HepG2 (cell line): ENCODE data around the gene SOX12. TPM values are rescaled to one million over a fixed set of nuclear protein-coding genes. Genes with fewer than 3 reads are reported as not detected.

Source experiments
- ATRX ChIP-seq: sonication (generic); formaldehyde crosslinking; IDR thresholded peaks from 2 replicates; pipeline ENCODE4 v1.4.0; 2020; ENCODE audit warnings: missing genetic modification reagents, borderline replicate concordance
- CEBPB ChIP-seq: IDR thresholded peaks from 2 replicates; pipeline ENCODE4 v1.6.1; 2011; ENCODE audit warnings: low read depth, low read length, improper control_type of control experiment, borderline replicate concordance
- FOSL2 ChIP-seq: sonication (generic); formaldehyde crosslinking; IDR thresholded peaks from 2 replicates; pipeline ENCODE4 v1.4.0; 2020; ENCODE audit warnings: missing genetic modification reagents
- GABPB1 ChIP-seq: IDR thresholded peaks from 2 replicates; pipeline ENCODE4 v1.6.1; 2016; ENCODE audit warnings: mild to moderate bottlenecking, missing genetic modification reagents, moderate library complexity, missing compliant biosample characterization
- HOXA7 ChIP-seq: sonication (generic); formaldehyde crosslinking; IDR thresholded peaks from 2 replicates; pipeline ENCODE4 v1.8.1; 2022; ENCODE audit warnings: mild to moderate bottlenecking, missing genetic modification reagents, moderate library complexity
- KAT8 ChIP-seq: IDR thresholded peaks from 2 replicates; pipeline ENCODE4 v1.6.1; 2016; ENCODE audit warnings: missing genetic modification reagents, missing compliant biosample characterization
- KDM6A ChIP-seq: IDR thresholded peaks from 2 replicates; pipeline ENCODE4 v1.6.1; 2016; ENCODE audit warnings: low read depth
- MXD4 ChIP-seq: IDR thresholded peaks from 2 replicates; pipeline ENCODE4 v1.6.1; 2016; ENCODE audit warnings: mild to moderate bottlenecking, missing biosample characterization, missing genetic modification reagents
- MYC ChIP-seq: sonication (generic); formaldehyde crosslinking; IDR thresholded peaks from 2 replicates; pipeline ENCODE4 v1.9.0; 2021; ENCODE audit warnings: missing genetic modification reagents, borderline replicate concordance
- PRPF4 ChIP-seq: fragments of 200-400 bp; formaldehyde crosslinking; IDR thresholded peaks from 2 replicates; pipeline ENCODE4 v1.6.1; 2016; ENCODE audit warnings: low read length, low read depth; ENCODE audit not compliant: poor library complexity, severe bottlenecking
- REL ChIP-seq: sonication (generic); formaldehyde crosslinking; conservative IDR thresholded peaks from 2 replicates; pipeline ENCODE4 v1.8.0; 2022; ENCODE audit warnings: mild to moderate bottlenecking, missing genetic modification reagents, moderate library complexity
- TSC22D2 ChIP-seq: sonication (generic); formaldehyde crosslinking; IDR thresholded peaks from 2 replicates; pipeline ENCODE4 v1.5.1; 2020; ENCODE audit warnings: missing genetic modification reagents, mild to moderate bottlenecking, borderline replicate concordance
- ZFP36 ChIP-seq: fragments of 150-350 bp; IDR thresholded peaks from 2 replicates; pipeline ENCODE4 v1.6.1; 2018; ENCODE audit warnings: borderline replicate concordance, low read length, low read depth; ENCODE audit not compliant: partially characterized antibody
- ZNF121 ChIP-seq: sonication (generic); formaldehyde crosslinking; IDR thresholded peaks from 2 replicates; pipeline ENCODE4 v1.5.0; 2020; ENCODE audit warnings: mild to moderate bottlenecking, missing genetic modification reagents
- ZNF136 ChIP-seq: sonication (generic); formaldehyde crosslinking; IDR thresholded peaks from 2 replicates; pipeline ENCODE4 v1.8.1; 2022; ENCODE audit warnings: low read depth, mild to moderate bottlenecking, moderate library complexity, missing genetic modification reagents
- ZNF441 ChIP-seq: sonication (generic); formaldehyde crosslinking; IDR thresholded peaks from 2 replicates; pipeline ENCODE4 v1.7.0; 2021; ENCODE audit warnings: missing genetic modification reagents, borderline replicate concordance
- ZNF672 ChIP-seq: sonication (generic); formaldehyde crosslinking; IDR thresholded peaks from 2 replicates; pipeline ENCODE4 v1.8.1; 2022; ENCODE audit warnings: missing genetic modification reagents
- ZNF713 ChIP-seq: sonication (generic); formaldehyde crosslinking; IDR thresholded peaks from 2 replicates; pipeline ENCODE4 v1.4.0; 2020; ENCODE audit warnings: mild to moderate bottlenecking, missing genetic modification reagents
- ZNF737 ChIP-seq: sonication (generic); formaldehyde crosslinking; IDR thresholded peaks from 2 replicates; pipeline ENCODE4 v1.5.0; 2020; ENCODE audit warnings: missing genetic modification reagents, mild to moderate bottlenecking, borderline replicate concordance
- ZZZ3 ChIP-seq: sonication (generic); formaldehyde crosslinking; IDR thresholded peaks from 2 replicates; pipeline ENCODE4 v1.4.0; 2020; ENCODE audit warnings: missing genetic modification reagents, mild to moderate bottlenecking, borderline replicate concordance
- polyA plus RNA-seq, 8 experiments: library from polyadenylated mRNA; depleted of rRNA in 3 of 8; stranded (reverse) in 7 of 8; unstranded in 1 of 8; fragments of >200 nt; fragmentation: Illumina TruSeq in 4 of 8; extraction: Trizol in 4 of 8; gene quantifications; 2 replicates each; pipeline versions ENCODE4 v1.2.1 to v1.2.3, GENCODE V29; 2011 to 2016; ENCODE audit warnings: low read depth in 4 of 8, missing spikeins in 1 of 8, mixed read lengths in 1 of 8; ENCODE audit not compliant: insufficient read depth in 1 of 8
- total RNA-seq, 5 experiments: library from RNA; depleted of rRNA; stranded (reverse); fragments of >200 nt; fragmentation: Illumina TruSeq; extraction: Trizol; gene quantifications; 2 replicates each; pipeline ENCODE4 v1.2.3, GENCODE V29; 2016; ENCODE audit warnings: low read depth in 1 of 5
- TF ChIP-seq, protein P1 (sequence below): sonication (generic); formaldehyde crosslinking; IDR thresholded peaks from 2 replicates; pipeline ENCODE4 v1.8.1; 2023; ENCODE audit warnings: mild to moderate bottlenecking, missing genetic modification reagents, borderline replicate concordance
- TF ChIP-seq, protein P2 (sequence below): sonication (generic); formaldehyde crosslinking; IDR thresholded peaks from 2 replicates; pipeline ENCODE4 v1.9.0; 2022; ENCODE audit warnings: missing genetic modification reagents, mild to moderate bottlenecking, borderline replicate concordance
- TF ChIP-seq, protein P3 (sequence below): IDR thresholded peaks from 2 replicates; pipeline ENCODE4 v1.6.1; 2016
- TF ChIP-seq, protein P4 (sequence below): sonication (generic); formaldehyde crosslinking; conservative IDR thresholded peaks from 2 replicates; pipeline ENCODE4 v1.4.0; 2020; ENCODE audit warnings: mild to moderate bottlenecking, missing genetic modification reagents, moderate library complexity

The SOX12 gene
- total and polyA plus RNA-seq, 2 of the 13 experiments (the other 11 are each of a cell fraction or from before 2014, with no cell fraction given), result 10.0 to 18.7 TPM

DNA sequence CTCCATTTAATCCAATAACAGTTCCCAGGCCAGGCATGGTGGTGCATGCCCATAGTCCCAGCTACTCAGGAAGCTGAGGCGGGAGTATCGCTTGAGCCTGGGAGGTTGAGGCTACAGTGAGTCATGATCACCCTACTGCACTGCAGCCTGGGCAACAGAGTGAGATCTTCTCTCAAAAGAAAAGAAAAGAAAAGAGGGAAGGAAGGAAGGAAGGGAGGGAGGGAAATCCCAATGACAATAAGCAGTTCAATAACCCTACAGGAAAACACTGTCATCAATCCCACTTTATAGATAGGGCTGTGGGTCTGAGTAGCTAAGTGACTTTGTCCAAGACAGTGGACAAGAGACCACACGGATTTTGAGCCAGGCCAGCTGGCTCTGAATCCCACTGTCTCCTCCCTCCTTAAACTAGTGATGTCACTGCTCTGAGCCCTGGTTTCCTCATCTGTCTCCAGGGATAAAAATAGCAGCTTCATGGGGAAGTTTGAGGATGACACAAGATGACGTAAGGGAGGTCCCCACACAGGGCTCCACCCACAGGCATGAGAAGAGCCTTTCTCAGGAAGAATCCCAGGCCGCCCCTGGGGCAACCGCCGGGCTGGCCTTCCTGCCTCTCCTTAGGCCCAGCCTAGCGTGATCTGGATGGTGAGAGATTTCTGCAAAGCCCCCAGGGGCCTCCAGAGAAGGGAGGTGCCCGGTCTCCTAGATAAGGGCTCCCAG lies 48.0 kb downstream of the SOX12 start (continued):
- TF ChIP-seq, protein P1, sequence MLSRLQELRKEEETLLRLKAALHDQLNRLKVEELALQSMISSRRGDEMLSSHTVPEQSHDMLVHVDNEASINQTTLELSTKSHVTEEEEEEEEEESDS (CRISPR knock-in tag), result 0 out of 2 replicates have a peak, but pooled peaks have one; percentile 38
- TF ChIP-seq ZFP36 (no peak), ZZZ3 (CRISPR knock-in tag) (no peak), PRPF4 (peak; percentile 70), FOSL2 (CRISPR knock-in tag) (peak; percentile 76; the same call in 1 of the 2 replicates), ATRX (CRISPR knock-in tag) (no peak), ZNF121 (peak; percentile 89), MYC (CRISPR knock-in tag) (0 out of 2 replicates have a peak, but pooled peaks have one; percentile 6), MXD4 (no peak), TSC22D2 (CRISPR knock-in tag) (no peak), ZNF737 (CRISPR knock-in tag) (0 out of 2 replicates have a peak, but pooled peaks have one; percentile 29), GABPB1 (CRISPR knock-in tag) (peak; percentile 47), KAT8 (CRISPR knock-in tag) (0 out of 2 replicates have a peak, but pooled peaks have one; percentile 21), ZNF441 (no peak), REL (no peak), ZNF136 (no peak), ZNF672 (CRISPR knock-in tag) (no peak), ZNF713 (CRISPR knock-in tag) (no peak), HOXA7 (no peak), KDM6A (no peak), CEBPB (peak; percentile 70; the same call in 1 of the 2 replicates)
- TF ChIP-seq, protein P2, sequence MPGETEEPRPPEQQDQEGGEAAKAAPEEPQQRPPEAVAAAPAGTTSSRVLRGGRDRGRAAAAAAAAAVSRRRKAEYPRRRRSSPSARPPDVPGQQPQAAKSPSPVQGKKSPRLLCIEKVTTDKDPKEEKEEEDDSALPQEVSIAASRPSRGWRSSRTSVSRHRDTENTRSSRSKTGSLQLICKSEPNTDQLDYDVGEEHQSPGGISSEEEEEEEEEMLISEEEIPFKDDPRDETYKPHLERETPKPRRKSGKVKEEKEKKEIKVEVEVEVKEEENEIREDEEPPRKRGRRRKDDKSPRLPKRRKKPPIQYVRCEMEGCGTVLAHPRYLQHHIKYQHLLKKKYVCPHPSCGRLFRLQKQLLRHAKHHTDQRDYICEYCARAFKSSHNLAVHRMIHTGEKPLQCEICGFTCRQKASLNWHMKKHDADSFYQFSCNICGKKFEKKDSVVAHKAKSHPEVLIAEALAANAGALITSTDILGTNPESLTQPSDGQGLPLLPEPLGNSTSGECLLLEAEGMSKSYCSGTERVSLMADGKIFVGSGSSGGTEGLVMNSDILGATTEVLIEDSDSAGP (CRISPR knock-in tag), result peak; percentile 27; the same call in 1 of the 2 replicates
- TF ChIP-seq, protein P3, sequence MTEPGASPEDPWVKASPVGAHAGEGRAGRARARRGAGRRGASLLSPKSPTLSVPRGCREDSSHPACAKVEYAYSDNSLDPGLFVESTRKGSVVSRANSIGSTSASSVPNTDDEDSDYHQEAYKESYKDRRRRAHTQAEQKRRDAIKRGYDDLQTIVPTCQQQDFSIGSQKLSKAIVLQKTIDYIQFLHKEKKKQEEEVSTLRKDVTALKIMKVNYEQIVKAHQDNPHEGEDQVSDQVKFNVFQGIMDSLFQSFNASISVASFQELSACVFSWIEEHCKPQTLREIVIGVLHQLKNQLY (CRISPR knock-in tag), result no peak
- TF ChIP-seq, protein P4, sequence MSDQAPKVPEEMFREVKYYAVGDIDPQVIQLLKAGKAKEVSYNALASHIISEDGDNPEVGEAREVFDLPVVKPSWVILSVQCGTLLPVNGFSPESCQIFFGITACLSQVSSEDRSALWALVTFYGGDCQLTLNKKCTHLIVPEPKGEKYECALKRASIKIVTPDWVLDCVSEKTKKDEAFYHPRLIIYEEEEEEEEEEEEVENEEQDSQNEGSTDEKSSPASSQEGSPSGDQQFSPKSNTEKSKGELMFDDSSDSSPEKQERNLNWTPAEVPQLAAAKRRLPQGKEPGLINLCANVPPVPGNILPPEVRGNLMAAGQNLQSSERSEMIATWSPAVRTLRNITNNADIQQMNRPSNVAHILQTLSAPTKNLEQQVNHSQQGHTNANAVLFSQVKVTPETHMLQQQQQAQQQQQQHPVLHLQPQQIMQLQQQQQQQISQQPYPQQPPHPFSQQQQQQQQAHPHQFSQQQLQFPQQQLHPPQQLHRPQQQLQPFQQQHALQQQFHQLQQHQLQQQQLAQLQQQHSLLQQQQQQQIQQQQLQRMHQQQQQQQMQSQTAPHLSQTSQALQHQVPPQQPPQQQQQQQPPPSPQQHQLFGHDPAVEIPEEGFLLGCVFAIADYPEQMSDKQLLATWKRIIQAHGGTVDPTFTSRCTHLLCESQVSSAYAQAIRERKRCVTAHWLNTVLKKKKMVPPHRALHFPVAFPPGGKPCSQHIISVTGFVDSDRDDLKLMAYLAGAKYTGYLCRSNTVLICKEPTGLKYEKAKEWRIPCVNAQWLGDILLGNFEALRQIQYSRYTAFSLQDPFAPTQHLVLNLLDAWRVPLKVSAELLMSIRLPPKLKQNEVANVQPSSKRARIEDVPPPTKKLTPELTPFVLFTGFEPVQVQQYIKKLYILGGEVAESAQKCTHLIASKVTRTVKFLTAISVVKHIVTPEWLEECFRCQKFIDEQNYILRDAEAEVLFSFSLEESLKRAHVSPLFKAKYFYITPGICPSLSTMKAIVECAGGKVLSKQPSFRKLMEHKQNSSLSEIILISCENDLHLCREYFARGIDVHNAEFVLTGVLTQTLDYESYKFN, result no peak
